GM19452 (cell line): ENCODE results near the gene SLC38A3.
"Not testable (repeated sequence)": the region's sequence is repeated elsewhere in the genome, so short reads cannot be mapped to it uniquely, and the experiment has no call there.

Source experiments
- ATAC-seq: cut with Tn5 transposase; IDR thresholded peaks from one replicate; pipeline ENCODE4 v1.9.1; 2021; ENCODE audit not compliant: unreplicated experiment

Gene SLC38A3

GRCh38 chr3:50210176-50210509, 5.1 kb downstream of the SLC38A3 start:
- ATAC-seq = no peak

GRCh38 chr3:50210510-50211367, 5.7 kb downstream of the SLC38A3 start:
- ATAC-seq = no peak

GRCh38 chr3:50211368-50211717, 6.3 kb downstream of the SLC38A3 start:
- not testable (repeated sequence) for ATAC-seq

GRCh38 chr3:50211930-50212329, 6.9 kb downstream of the SLC38A3 start:
- ATAC-seq = no peak

- no peak for ATAC-seq
Observed at GRCh38 chr3:50212502-50212901, 7.4 kb downstream of the SLC38A3 start.

GRCh38 chr3:50212971-50213370, 7.9 kb downstream of the SLC38A3 start:
- no peak for ATAC-seq

GRCh38 chr3:50213373-50213772, 8.3 kb downstream of the SLC38A3 start:
- ATAC-seq = no peak

- no peak for ATAC-seq
Observed at GRCh38 chr3:50214824-50215223, 9.8 kb downstream of the SLC38A3 start.

GRCh38 chr3:50215529-50215928, 10.5 kb downstream of the SLC38A3 start:
- no peak for ATAC-seq

GRCh38 chr3:50217681-50218080, 12.6 kb downstream of the SLC38A3 start:
- ATAC-seq = no peak

GRCh38 chr3:50218448-50218847, 13.4 kb downstream of the SLC38A3 start:
- ATAC-seq = no peak

- no peak for ATAC-seq
Observed at GRCh38 chr3:50219285-50219684, 14.2 kb downstream of the SLC38A3 start.

- no peak for ATAC-seq
Observed at GRCh38 chr3:50220109-50220508, 15.0 kb downstream of the SLC38A3 start.

- no peak for ATAC-seq
Observed at GRCh38 chr3:50221051-50221410, 16.0 kb downstream of the SLC38A3 start.

- ATAC-seq = no peak
Observed at GRCh38 chr3:50221411-50222168, 16.5 kb downstream of the SLC38A3 start.

- ATAC-seq = no peak
Observed at GRCh38 chr3:50222169-50222528, 17.1 kb downstream of the SLC38A3 start.

GRCh38 chr3:50224639-50225038, 19.6 kb downstream of the SLC38A3 start:
- ATAC-seq = no peak

- ATAC-seq = peak; percentile 10
Observed at GRCh38 chr3:50226888-50227389, 21.9 kb downstream of the SLC38A3 start.

- ATAC-seq = peak; percentile 80
Observed at GRCh38 chr3:50227390-50228183, 22.5 kb downstream of the SLC38A3 start.

GRCh38 chr3:50228184-50228763, 23.2 kb downstream of the SLC38A3 start:
- ATAC-seq = not testable (repeated sequence)

GRCh38 chr3:50229490-50229889, 24.4 kb downstream of the SLC38A3 start:
- ATAC-seq = no peak
